Stimulated activated naive CD8-positive, alpha-beta T cell treated with anti-CD3 and anti-CD28 coated beads, Interleukin-15, Interleukin-2, amounts not matched to agents 100 U/mL and 50 U/mL, for 24 hours (primary cell): ENCODE data around the gene CLIP2.
"Not testable (repeated sequence)": the region's sequence is repeated elsewhere in the genome, so short reads cannot be mapped to it uniquely, and the experiment has no call there.

Experiments used
- ATAC-seq: fragments of 150-1000 bp; cut with Tn5 transposase; one replicate; pipeline ENCODE4 v1.10.0; 2021
- DNase-seq: peaks from one replicate; pipeline ENCODE4 v3.0.0; 2021

Gene CLIP2

DNA sequence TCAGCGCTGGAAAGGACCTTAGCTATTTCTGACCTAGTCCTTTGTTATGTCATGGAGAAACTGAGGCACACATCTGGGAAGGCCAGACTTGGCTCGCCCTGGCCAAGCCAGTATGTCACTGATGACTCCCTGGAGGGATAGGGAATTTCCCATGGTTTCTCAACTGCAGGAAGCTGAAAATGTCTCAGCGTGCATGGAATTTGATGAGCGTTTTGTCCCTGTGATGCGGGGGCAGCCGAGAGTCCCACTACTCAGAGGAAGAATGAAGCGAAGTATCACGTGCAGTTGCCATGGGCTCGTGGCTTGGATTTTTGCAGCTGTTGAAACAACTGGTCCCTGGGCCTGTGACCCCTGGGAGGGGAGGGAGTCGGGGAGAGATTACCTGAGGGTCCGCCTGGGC, 44.8 kb downstream of the CLIP2 start:
- DNase-seq: no peak
- no peak for ATAC-seq

DNA sequence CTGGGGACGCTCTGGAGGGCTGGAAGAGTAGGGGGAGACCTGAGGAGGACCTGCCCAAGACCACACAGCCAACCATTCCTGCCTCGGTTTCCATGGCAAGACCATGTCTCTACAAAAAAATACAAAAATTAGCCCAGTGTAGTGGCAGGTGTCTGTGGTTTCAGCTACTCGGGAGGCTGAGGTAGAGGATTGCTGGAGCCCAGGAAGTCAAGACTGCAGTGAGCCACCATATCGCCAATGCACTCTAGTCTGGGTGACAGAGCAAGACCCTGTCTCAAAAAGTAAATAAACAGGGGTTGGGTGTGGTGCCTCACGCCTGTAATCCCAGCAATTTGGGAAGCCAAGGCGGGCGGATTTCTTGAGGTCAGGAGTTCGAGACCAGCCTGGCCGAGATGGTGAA, 48.7 kb downstream of the CLIP2 start:
- DNase-seq (no peak), ATAC-seq (no peak)

DNA sequence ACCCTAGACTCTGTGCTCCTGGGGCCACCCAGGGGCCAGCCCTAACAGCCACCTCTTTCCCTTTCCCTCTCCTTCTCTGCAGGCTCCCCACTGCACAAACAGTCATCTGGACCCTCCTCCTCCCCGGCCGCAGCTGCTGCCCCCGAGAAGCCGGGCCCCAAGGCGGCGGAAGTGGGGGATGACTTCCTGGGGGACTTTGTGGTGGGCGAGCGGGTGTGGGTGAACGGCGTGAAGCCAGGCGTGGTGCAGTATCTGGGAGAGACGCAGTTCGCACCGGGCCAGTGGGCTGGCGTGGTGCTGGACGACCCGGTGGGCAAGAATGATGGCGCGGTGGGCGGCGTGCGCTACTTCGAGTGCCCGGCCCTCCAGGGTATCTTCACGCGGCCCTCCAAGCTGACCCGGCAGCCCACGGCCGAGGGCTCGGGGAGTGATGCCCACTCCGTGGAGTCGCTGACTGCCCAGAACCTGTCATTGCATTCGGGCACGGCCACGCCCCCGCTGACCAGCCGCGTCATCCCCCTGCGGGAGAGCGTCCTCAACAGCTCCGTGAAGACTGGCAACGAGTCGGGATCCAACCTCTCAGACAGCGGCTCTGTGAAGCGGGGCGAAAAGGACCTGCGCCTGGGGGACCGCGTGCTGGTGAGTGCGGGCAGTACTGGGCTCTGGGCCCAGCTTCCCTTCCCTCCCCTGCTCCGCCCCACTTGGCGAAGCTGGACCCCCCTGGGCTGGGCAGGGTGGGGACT, 49.3 kb downstream of the CLIP2 start:
- ATAC-seq (no peak), DNase-seq (no peak)

DNA sequence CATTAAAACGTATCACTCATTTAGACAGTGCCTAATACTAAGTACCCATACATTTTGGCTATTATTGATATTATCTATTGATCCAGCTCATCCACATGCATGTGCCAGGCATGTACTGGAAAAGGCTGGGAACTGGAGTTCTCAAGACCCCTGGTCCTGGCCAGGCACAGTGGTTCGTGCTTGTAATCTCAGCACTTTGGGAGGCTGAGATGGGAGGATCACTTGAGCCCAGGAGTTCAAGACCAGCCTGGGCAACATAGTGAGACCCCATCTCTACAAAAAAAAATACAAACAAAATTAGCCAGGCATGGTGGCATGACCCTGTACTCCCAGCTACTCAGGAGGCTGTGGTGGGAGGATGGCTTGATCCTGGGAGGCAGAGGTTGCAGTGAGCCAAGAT, 50.4 kb downstream of the CLIP2 start:
- not testable (repeated sequence) for ATAC-seq, DNase-seq

DNA sequence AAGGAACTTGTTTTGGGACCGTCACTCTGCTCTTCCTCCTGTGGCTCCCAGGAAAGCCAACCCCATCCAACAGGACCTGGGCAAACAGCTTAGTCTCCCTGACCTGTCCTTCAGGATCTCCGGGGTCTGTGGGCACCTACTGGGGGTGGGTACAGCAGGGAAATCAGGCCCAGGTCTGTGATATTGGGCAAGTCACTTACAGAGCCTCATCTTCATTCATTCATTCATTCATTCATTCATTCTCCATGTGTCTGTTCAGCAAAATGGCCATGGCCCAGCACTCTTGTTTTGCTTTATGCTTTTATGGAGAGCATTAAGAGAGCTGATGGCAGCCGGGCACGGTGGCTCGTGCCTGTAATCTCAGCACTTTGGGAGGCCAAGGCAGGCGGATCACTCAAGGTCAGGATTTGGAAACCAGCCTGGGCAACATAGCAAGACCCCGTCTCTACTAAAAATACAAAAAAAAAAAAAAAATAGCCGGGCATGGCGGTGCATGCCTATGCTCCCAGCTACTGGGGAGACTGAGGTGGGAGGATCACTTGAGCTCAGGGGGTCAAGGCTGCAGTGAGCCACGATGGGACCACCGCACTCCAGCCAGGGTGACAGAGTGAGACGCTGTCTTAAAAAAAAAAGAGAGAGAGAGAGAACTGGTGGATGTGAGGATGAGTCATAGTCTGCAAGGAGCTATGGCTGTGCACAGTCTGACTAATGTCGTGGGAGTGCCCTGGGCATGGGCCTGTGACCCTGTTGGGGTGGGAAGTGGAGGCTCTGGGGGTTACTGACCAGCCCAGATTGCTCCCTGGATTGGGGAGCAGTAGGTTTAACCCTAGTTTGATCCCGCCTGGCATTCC, 54.3 kb downstream of the CLIP2 start:
- ATAC-seq: peak; percentile 65
- DNase-seq: no peak

DNA sequence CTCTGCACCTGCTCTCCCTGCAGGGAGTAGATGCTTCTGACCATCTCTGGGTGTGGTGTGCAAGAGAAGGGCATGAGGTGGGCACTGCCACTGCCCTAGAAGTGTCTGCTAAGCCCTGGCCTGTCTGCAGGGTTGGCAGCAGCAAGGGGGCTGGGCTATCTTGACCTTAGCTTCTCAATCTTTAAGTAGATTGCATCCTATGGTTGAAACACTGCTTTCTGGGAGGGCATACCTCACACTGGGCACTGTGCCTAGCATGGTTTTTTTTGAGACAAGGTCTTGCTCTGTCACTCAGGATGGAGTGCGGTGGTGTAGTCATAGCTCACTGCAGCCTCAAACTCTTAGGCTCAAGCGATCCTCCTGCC, 54.9 kb downstream of the CLIP2 start:
- DNase-seq: no peak

DNA sequence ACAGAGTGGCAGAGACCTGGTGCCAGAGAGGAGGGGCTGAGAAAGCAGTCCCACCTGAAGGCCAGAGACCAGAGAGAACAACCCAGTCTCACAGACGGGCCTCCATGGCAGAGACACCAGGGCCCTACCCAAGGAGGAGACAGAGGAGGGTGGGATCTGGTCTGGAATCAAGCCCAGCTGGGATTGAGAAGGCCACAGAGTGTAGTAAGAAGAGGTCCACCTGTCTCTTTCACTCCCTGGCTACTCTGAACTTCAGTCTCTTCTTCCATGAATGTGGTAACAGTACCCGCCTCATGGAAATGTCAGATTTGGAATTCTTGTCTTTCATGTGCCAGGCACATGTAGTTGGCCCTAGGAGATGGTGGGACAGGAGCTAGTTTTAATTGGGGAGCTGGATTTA, 55.6 kb downstream of the CLIP2 start:
- ATAC-seq: no peak
- no peak for DNase-seq

More for the DNA sequence above, 54.9 kb downstream of the CLIP2 start:
- no peak for ATAC-seq

DNA sequence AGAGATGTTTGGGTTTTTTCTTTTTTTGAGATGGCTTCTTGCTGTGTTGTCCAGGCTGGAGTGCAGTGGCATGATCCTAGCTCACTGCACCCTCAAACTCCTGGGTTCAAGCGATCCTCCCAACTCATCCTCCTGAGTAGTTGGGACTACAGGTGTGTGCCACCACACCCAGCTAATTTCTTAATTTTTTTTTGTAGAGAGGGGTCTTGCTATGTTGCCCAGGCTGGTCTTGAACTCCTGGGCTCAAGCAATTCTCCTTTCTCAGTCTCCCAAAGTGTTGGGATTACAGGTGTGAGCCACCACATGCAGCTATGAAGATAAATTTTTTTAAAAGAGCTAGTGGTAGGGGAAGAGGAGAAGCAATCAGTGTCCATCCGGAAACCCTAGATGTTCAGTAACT, 56.8 kb downstream of the CLIP2 start:
- DNase-seq (no peak), ATAC-seq (no peak)

DNA sequence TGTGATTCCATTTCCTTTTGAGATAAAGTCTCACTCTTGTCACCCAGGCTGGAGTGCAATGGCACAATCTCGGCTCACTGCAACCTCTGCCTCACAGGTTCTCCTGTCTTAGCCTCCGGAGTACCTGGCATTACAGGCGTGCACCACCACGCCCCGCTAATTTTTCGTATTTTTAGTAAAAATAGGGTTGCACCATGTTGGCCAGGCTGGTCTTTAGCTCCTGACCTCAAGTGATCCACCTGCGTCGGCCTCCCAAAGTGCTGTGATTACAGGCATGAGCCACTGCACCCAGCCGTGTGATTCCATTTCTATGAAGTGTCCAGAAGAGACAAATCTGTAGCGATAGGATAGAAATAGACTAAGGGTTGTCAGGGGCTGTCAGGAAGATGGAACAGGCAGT, 60.4 kb downstream of the CLIP2 start:
- no peak for ATAC-seq
- no peak for DNase-seq

DNA sequence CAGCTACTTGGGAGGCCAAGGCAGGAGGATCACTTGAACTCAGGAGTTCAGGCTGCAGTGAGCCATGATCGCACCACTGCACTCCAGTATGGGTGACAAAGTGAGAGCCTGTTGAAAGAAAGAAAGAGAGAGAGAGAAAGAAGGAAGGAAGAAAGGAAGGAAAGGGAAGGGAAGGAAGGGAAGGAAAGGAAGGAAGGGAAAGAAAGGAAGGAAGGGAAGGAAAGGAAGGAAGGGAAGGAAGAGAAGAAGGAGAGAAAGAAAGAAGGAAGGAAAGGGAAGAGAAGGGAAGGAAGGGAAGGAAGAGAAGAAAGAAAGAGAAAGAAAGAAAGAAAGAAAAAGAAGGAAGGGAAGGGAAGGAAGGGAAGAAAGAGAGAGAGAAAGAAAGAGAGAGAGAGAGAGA, 61.5 kb downstream of the CLIP2 start:
- no peak for DNase-seq
- ATAC-seq: no peak

DNA sequence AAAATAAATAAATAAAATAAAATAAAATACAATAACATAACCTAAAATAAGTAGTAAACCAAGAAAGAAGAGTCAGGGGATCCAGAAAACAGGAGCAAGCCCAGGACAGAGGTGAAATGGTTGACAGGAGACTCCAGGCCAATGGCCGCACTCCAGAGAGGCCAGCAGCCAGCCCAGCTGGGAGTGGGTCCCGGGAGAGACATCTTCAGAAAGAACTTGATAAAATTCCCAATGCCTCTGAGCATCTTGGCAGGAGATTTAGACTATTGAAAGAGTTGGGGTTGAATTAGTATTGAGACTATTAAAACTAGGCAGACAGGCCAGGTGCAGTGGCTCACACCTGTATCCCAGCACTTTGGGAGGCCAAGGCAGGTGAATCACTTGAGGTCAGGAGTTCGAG, 62.6 kb downstream of the CLIP2 start:
- ATAC-seq (no peak), DNase-seq (no peak)

DNA sequence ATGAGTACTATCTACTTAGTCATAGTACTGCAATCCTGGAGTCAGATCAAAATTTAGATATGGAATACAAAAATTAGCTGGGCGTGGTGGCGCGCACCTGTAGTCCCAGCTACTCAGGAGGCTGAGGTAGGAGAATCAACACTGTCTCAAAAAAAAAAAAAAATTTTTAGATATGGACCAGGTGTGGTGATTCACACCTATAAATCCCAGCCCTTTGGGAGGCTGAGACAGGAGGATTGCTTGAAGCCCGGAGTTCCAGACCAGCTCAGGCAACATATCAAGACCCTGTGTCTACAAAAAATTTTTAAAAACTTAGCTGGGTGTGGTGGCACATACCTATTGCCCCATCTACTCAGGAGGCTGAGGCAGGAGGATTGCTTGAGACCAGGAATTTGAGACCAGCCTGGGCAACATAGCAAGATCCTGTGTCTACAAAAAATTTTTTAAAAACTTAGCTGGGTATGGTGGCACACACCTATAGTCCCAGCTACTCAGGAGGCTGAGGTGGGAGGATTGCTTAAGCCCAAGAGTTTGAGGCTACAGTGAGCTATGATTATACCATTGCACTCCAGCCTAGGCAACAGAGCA, 63.4 kb downstream of the CLIP2 start:
- not testable (repeated sequence) for DNase-seq, ATAC-seq

DNA sequence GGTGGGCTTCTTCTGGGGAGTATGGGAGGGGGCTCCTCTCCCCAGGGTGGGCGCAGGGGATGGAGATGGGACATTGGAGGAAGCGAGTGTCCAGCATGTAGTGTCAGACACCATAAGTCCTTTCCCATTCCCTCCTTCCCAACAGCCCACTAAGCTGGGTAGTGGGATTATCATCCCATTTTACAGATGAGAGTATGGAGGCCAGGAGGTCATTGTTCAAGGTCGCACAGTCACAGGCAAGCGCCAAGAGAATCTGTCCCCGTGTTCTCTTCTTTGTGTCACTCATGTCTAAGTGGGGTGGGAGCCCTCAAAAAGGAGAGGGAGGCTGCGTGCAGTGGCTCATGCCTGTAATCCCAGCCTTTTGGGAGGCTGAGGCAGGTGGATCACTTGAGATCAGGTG, 64.8 kb downstream of the CLIP2 start:
- ATAC-seq: no peak

DNA sequence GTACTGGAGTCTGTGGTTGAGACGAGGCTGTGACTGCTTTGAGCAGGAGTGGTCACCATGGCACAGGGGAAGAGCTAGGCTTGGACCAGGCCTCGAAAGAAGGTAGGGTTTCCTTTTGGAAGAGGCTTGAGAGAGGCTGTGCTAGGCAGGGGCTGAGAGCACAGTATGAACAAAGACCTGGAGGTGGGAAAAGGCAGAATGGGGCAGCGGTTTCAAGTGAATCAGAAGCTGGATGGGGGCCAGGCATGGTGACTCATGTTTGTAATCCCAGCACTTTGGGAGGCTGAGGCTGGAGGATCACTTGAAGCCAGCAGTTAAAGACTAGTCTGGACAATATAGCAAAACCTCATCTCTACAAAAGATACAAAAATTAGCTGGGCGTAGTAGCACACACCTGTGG, 65.9 kb downstream of the CLIP2 start:
- no peak for DNase-seq
- no peak for ATAC-seq

More for the DNA sequence above, 64.8 kb downstream of the CLIP2 start:
- no peak for DNase-seq

DNA sequence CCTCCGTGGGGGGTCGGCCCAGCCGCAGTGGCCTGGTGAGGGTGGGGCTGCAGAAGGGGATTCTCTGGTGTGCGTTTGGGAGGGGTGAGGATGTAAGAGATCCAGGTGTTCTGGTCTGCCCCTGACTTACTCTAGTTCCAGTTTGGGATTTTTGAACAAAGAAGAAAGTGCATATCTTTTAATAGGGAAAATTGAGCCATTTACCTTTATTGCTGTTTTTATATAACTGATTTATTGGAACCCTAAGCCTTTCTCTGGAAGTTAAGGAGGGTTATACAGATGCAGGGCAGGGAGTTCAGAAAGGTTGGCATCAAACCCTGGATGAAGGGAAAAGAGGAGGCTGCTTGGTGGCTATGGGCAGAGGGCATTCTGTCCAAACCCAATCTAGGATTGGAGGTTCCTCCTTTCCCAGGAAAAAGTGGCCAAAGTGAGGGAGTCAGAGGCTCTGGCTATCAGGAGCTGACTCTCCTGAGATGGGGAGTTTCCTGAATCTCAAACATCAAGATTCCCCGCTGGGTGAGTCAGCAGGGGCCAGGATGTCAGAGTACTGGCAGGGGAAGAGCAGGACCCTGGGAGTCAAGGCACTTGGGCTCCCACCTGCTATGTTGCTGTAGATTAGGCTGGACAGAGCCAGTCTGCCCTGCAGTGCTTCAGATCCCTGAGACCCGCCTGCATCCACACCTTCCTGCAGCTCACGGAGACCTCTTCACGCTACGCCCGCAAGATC, 67.5 kb downstream of the CLIP2 start:
- no peak for ATAC-seq

DNA sequence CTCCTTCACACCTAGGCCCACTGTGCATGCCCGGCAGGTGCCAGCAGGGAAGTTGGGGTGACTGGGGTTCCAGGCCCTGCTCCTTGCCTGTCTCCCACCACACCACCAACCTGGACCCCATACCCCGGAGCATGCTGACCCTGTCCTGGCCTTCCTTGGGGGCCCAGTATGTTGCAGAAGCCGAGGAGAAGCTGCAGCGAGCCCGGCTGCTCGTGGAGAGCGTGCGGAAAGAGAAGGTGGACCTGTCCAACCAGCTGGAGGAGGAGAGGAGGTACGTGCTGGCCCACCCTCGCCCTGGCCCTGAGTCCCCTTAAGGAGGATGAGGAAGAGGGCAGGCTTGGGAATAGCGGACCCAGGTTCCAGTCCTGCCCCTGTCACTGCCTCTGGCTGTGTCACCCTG, 70.8 kb downstream of the CLIP2 start:
- ATAC-seq (no peak), DNase-seq (no peak)

More for the DNA sequence above, 67.5 kb downstream of the CLIP2 start:
- no peak for DNase-seq

DNA sequence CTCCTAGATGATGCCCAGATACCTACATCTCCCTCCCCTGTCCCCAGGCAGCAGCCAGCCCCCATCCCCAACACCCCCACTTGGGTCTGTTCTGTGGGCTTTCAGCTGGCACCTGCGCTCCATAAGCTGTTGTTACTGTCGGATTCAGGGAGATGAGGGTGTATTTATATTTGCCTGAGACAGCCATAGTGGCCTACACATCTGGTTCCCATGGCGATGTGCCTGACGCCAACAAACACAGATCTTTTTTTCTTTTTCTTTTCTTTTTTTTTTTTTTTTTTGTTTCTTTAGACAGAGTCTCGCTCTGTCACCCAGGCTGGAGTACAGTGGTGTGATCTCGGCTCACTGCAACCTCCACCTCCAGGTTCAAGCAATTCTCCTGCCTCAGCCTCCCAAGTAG, 73.1 kb downstream of the CLIP2 start:
- DNase-seq: no peak
- ATAC-seq: no peak

DNA sequence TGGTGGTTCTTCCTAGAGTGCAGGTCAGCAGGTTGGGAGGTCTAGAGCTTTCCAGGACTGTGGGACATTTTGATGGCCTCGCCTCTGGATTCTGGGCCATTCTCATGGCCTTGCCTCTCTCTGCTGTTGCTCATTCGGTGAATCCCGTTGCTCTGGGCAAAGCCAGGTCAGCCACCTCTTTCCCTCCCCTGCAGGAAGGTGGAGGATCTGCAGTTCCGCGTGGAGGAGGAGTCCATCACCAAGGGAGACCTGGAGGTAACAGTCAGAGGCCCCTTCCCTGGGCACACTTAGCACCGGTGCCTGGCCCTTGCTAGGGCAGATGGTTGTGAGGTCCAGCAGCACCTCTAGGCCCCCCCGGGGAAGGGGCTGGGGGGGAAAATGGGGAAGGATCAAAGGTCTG, 74.9 kb downstream of the CLIP2 start:
- no peak for ATAC-seq
- DNase-seq: no peak

DNA sequence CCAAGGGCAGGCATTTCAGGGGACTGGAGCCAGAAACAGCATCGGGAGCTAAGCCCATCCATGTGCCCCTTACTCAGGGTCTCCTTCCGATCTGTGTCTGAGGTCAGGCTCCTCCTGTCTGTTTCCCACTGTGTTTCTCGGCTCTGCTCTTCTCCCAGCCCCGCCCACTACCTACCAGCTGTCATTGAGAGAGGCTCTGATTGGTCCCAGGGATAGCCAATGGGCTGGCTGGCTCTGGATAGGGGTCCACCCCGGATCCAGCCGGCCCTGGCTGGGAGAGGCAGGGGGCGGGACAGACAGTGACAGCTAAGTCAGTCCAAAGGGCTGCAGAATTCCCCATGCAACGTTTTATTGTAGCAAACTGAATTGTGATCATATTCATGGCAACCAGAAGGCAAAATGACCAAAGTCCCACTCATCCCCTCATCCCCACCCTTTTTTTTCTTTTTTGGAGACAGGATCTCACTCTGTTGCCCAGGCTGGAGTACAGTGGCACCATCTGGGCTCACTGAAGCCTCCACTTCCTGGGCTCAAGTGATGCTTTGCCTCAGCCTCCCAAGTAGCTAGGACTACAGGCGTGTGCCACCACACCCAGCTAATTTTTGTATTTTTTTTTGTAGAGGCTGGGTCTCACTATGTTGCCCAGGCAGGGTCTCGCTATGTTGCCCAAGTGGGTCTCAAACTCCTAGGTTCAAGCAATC, 76.3 kb downstream of the CLIP2 start:
- DNase-seq (no peak), ATAC-seq (no peak)

DNA sequence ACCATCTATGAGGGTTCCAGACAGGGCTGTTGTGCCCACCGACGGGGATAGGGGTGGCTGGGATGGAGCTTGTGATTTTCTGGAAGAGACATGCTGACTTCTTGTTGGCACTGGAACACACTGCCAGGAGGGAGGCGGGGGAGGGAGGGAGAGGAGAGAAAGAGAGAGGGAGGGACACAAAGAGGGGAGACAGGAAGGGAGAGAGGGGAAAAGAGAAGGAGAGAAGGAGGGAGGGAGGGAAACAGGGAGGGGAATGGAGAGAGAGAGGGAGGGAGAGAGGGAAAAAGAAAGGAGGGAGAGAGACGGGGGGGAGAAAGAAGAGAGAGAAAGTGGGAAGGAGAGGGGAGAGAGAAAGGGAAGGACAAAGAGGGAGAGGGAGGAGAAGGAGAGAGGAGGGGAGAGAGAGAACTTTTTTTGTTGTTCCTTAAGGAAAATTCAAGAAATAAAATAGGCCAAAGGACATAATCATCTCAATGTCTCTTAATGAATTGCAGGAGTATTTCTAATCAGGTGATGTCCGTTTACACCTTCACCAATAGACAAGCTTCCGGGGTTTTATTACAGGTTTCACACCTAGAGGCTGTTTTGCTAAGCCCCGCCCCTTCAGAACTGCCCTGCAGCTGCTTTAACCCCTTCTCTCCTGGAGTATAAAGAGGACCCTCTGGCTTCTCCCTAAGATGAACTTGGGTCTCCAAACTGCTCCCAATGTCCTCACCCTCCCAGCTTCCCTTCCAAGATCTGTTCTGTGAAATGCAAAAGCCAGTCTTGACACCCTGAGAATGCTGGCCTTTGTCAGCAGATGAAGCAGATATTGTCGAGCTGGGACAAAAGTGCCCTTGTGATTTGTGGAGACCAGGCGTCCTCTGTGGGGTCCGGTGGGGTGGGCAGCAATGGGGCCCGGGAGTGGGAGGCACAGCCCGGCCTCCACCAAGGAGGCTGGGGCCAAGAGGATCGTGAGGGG, 82.5 kb downstream of the CLIP2 start:
- DNase-seq (no peak), ATAC-seq (no peak)
